Measurements from ENCODE around the gene MYH7B.

GRCh38 chr20:34995192-34995591 is 39.5 kb downstream of the MYH7B start:
- TF ChIP-seq, protein P1, sequence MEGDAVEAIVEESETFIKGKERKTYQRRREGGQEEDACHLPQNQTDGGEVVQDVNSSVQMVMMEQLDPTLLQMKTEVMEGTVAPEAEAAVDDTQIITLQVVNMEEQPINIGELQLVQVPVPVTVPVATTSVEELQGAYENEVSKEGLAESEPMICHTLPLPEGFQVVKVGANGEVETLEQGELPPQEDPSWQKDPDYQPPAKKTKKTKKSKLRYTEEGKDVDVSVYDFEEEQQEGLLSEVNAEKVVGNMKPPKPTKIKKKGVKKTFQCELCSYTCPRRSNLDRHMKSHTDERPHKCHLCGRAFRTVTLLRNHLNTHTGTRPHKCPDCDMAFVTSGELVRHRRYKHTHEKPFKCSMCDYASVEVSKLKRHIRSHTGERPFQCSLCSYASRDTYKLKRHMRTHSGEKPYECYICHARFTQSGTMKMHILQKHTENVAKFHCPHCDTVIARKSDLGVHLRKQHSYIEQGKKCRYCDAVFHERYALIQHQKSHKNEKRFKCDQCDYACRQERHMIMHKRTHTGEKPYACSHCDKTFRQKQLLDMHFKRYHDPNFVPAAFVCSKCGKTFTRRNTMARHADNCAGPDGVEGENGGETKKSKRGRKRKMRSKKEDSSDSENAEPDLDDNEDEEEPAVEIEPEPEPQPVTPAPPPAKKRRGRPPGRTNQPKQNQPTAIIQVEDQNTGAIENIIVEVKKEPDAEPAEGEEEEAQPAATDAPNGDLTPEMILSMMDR (conservative IDR thresholded peaks at IDR 0.05 in 1 of 2, IDR thresholded peaks at IDR 0.05 in 1 of 2; ENCODE audit: extremely low read depth in 1 of 2, insufficient read depth in 1 of 2, low read depth in 1 of 2, low read length in 2 of 2) = no peak
- TF ChIP-seq EZH2 (IDR thresholded peaks at IDR 0.05; ENCODE audit: borderline replicate concordance, low read length) = no peak

Data from mammary epithelial cell (primary cell).